Upper lobe of right lung (tissue), 1 donor: ENCODE results near the gene RAB3IL1. TPM values are rescaled to one million over a fixed set of nuclear protein-coding genes. Genes with fewer than 3 reads are reported as not detected.

Experiments
- ATAC-seq: fragments of 200-7000 bp; cut with Tn5 transposase; one replicate; pipeline ENCODE4 v1.9.1; 2020; ENCODE audit warnings: mild to moderate bottlenecking, moderate library complexity
- DNase-seq: peaks from one replicate; pipeline ENCODE4 v3.0.0-alpha.2; 2020
- H3K27ac ChIP-seq: fragments of 200-600 bp; one replicate; pipeline ENCODE4 v1.8.0; 2022
- H3K27me3 ChIP-seq: fragments of 200-600 bp; one replicate; pipeline ENCODE4 v1.8.0; 2022; ENCODE audit warnings: mild to moderate bottlenecking
- H3K36me3 ChIP-seq: fragments of 200-600 bp; one replicate; pipeline ENCODE4 v1.8.0; 2022
- H3K4me1 ChIP-seq: fragments of 200-600 bp; one replicate; pipeline ENCODE4 v1.8.0; 2022
- H3K4me3 ChIP-seq: fragments of 200-600 bp; one replicate; pipeline ENCODE4 v1.8.0; 2022; ENCODE audit warnings: mild to moderate bottlenecking
- H3K9me3 ChIP-seq: fragments of 200-600 bp; one replicate; pipeline ENCODE4 v1.8.0; 2022
- intact Hi-C: fragments of 100-400 bp; cut with DNase I; formaldehyde crosslinking; loops from one replicate; pipeline ENCODE4 v1.11.0; 2022
- total RNA-seq: library from RNA; stranded (reverse); fragmentation: NEBNext Ultra II Directional; extraction: Animal tissue kit (Norgen Biotek cat#: 25700); gene quantifications from one replicate; pipeline ENCODE4 v1.2.1, GENCODE V29; 2021
- TF ChIP-seq, protein P1 (sequence below): fragments of 200-600 bp; IDR thresholded peaks from one replicate; pipeline ENCODE4 v1.8.0; 2022; ENCODE audit warnings: antibody characterized with exemption
- donor health status: DM: no; HTN: yes; CAD: no; lungs with severe emphysema.

Gene RAB3IL1
- total RNA-seq, 1 donor from 2014 or later, result 10.6 TPM

DNA sequence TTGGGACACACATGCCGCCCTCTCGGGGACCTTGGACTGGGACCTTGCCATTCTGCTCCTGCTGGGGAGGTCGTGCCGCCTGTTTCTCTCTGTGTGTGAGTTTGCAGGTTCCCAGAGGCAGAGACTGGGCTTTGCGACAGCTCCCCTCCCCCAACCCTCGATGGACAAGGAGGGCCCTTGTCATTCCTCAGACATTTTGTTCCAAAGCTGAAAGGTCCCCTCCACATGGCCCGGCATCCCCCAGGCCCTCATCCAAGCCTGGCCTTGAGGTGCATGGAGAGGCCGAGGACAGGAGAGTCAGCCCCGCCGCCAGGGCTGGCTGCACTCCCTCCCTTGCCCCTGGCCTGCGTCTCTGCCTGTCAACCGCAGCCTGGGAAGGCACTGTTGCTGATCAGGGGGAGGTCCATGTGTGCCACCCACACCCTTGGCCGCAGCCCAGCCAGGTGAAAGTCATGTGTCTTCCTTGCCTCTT is 63.6 kb downstream of the RAB3IL1 start:
- no peaks in the 10 kb centered on the region for H3K9me3 ChIP-seq
- H3K27ac ChIP-seq, result no peak overlapping the region
- H3K36me3 ChIP-seq, result peaks cover 28% of the 10 kb centered on the region
- DNase-seq (no peak), ATAC-seq (peak; percentile 40)
- no peaks in the 10 kb centered on the region for H3K27me3 ChIP-seq
- no peaks in the 10 kb centered on the region for H3K4me1 ChIP-seq
- TF ChIP-seq, protein P1, sequence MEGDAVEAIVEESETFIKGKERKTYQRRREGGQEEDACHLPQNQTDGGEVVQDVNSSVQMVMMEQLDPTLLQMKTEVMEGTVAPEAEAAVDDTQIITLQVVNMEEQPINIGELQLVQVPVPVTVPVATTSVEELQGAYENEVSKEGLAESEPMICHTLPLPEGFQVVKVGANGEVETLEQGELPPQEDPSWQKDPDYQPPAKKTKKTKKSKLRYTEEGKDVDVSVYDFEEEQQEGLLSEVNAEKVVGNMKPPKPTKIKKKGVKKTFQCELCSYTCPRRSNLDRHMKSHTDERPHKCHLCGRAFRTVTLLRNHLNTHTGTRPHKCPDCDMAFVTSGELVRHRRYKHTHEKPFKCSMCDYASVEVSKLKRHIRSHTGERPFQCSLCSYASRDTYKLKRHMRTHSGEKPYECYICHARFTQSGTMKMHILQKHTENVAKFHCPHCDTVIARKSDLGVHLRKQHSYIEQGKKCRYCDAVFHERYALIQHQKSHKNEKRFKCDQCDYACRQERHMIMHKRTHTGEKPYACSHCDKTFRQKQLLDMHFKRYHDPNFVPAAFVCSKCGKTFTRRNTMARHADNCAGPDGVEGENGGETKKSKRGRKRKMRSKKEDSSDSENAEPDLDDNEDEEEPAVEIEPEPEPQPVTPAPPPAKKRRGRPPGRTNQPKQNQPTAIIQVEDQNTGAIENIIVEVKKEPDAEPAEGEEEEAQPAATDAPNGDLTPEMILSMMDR, result no peak
- intact Hi-C loops, result no loop called here
- no peak overlapping the region for H3K4me3 ChIP-seq

DNA sequence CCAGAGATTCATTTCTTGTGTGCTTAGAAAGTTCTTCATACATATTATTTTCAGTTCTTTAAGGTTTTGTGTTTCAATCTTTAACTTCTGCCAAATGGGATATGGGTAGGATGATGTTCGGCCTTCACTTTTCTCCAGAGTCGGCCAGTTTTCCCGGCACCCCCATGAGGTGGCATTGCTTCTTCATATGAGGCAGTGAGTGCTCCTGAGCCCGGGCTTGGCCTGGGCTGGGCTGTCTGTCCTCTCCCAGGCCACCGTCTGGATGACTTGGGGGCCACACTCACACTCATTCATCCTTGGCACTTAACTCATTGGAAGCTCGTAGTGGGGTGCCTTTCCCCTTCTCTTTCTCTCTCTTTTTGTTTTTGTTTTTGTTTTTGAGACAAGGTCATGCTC is 65.5 kb downstream of the RAB3IL1 start:
- intact Hi-C loops, result no loop called here
- no peaks in the 10 kb centered on the region for H3K9me3 ChIP-seq
- H3K4me3 ChIP-seq, result no peak overlapping the region
- TF ChIP-seq, protein P1, result no peak
- H3K36me3 ChIP-seq, result peaks cover 39% of the 10 kb centered on the region
- DNase-seq (no peak), ATAC-seq (no peak)
- no peaks in the 10 kb centered on the region for H3K27me3 ChIP-seq
- no peaks in the 10 kb centered on the region for H3K4me1 ChIP-seq
- no peak overlapping the region for H3K27ac ChIP-seq

DNA sequence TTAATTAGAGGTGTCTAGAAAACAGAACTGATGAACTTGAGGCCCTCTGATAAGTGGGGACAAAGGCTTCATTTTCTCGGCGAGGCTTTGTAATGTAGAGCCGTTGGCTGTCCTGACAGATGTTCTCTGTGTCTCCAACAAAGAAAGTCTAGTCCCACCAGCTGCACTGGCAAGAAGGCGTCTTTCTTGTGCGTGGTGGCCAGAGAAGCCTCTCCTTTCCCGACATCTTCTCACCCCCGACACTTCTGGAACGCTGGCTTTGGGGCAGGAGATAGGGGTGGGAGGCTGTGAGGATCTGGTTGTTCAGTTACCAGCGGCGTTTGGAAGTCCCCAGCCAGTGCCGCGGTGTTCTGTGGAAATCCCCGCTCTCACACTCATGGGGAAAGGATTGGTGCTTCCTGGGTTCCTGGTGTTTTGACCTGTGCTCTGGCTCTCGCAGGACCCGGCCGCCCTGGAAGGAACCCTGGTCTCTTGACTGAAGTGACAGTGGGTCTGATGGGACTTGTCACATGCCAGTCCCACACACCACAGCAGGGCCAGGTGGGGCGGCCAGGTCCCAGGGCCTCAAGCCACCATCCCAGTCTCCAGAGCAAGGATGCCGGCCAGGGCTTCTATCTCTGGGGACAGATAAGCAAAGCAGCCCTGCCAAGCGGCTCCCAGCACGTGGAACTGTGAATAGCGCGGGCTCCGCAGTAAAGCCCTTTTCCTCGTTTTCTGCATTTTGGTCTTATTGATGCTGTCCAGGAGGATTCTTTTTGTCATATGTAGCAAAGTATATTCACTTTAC is 66.1 kb downstream of the RAB3IL1 start:
- H3K36me3 ChIP-seq, result peaks cover 39% of the 10 kb centered on the region
- TF ChIP-seq, protein P1, result no peak
- H3K4me1 ChIP-seq, result no peaks in the 10 kb centered on the region
- no peak overlapping the region for H3K4me3 ChIP-seq
- intact Hi-C loops, result no loop called here
- DNase-seq (no peak), ATAC-seq (no peak)
- no peak overlapping the region for H3K27ac ChIP-seq
- no peaks in the 10 kb centered on the region for H3K9me3 ChIP-seq
- no peaks in the 10 kb centered on the region for H3K27me3 ChIP-seq

DNA sequence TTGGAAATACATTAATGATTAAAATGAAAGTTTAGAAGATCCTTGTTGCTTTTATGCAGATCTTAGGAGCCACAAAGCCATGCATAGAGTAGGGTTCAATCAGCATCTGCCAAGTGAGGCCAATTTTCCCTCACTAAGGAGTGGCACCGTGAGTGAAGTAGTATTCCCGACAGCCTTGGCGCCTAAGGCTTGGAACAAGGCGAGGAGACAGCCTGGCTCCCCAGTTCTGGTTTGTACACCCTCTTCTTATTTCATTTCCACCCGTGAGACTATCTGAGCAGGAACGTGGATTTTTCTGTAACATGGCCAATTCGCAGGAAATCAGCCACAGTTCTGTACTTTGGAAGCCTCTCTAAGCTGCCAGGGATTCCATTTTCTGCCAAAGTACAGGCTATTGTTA is 66.7 kb downstream of the RAB3IL1 start:
- peaks cover 39% of the 10 kb centered on the region for H3K36me3 ChIP-seq
- H3K4me3 ChIP-seq, result no peak overlapping the region
- TF ChIP-seq, protein P1, result no peak
- DNase-seq, result no peak
- H3K9me3 ChIP-seq, result no peaks in the 10 kb centered on the region
- no peak overlapping the region for H3K27ac ChIP-seq
- intact Hi-C loops, result no loop called here
- H3K4me1 ChIP-seq, result no peaks in the 10 kb centered on the region
- H3K27me3 ChIP-seq, result no peaks in the 10 kb centered on the region
- ATAC-seq, result no peak

DNA sequence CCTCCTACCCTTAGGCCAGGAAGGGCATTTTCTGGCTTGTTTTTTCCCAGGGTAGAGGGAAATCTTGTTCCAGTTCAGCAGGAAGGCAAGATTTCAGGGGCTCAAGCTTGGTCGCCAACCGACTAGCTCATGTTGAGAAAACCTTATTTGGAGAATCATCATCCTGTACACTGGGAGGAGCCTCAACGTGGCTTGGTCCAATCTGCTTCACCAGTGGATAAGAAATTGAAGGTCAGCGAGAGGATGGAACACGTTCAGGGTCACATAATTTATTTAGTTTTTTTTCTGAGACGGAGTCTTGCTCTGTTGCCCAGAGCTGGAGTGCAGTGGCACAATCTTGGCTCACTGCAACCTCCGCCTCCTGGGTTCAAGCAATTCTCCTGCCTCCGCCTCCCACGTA is 68.7 kb downstream of the RAB3IL1 start:
- no peaks in the 10 kb centered on the region for H3K4me1 ChIP-seq
- TF ChIP-seq, protein P1, result no peak
- no peak overlapping the region for H3K27ac ChIP-seq
- no peak overlapping the region for H3K4me3 ChIP-seq
- ATAC-seq (no peak), DNase-seq (no peak)
- no peaks in the 10 kb centered on the region for H3K9me3 ChIP-seq
- intact Hi-C loops, result no loop called here
- no peaks in the 10 kb centered on the region for H3K27me3 ChIP-seq
- peaks cover 46% of the 10 kb centered on the region for H3K36me3 ChIP-seq
